Mononuclear cell (primary cell): ENCODE data around the gene LIX1L. TPM values are rescaled to one million over a fixed set of nuclear protein-coding genes. Genes with fewer than 3 reads are reported as not detected.
A peak's percentile ranks its signal among the peaks of the same experiment; 100 is the strongest.

ENCODE experiments used
- H3K27me3 ChIP-seq: 2 replicates; pipeline ENCODE4 v1.6.0; 2011; ENCODE audit warnings: low read length, control low read depth; ENCODE audit not compliant: insufficient read depth
- H3K4me1 ChIP-seq: 2 replicates; pipeline ENCODE4 v1.5.1; 2011; ENCODE audit warnings: mild to moderate bottlenecking, low read length, control low read depth; ENCODE audit not compliant: insufficient read depth
- H3K4me3 ChIP-seq: 2 replicates; pipeline ENCODE4 v1.5.1; 2011; ENCODE audit warnings: mild to moderate bottlenecking, low read length, moderate library complexity
- H3K9me3 ChIP-seq: 2 replicates; pipeline ENCODE4 v1.5.1; 2011; ENCODE audit warnings: low read depth, mild to moderate bottlenecking, control low read depth, low read length
- total RNA-seq: library from RNA; depleted of rRNA; stranded (reverse); fragments of >200 nt; gene quantifications from one replicate; pipeline ENCODE4 v1.2.3, GENCODE V29; 2012

Gene LIX1L
- total RNA-seq, 1 donor: 15.1 TPM

- Histone ChIP-seq H3K4me3 (peak overlapping the region; percentile 53), H3K4me1 (peaks cover 82% of the 10 kb centered on the region), H3K27me3 (no peaks in the 10 kb centered on the region), H3K9me3 (no peaks in the 10 kb centered on the region)
Observed at GRCh38 chr1:145961425-145962156, 3.8 kb upstream of the LIX1L start.

GRCh38 chr1:145961109-145961424 is 3.2 kb upstream of the LIX1L start:
- Histone ChIP-seq H3K4me3 (peak overlapping the region; percentile 53), H3K9me3 (no peaks in the 10 kb centered on the region), H3K4me1 (peaks cover 85% of the 10 kb centered on the region), H3K27me3 (no peaks in the 10 kb centered on the region)

- H3K4me3 ChIP-seq: peak overlapping the region; percentile 53
- H3K4me1 ChIP-seq: peaks cover 85% of the 10 kb centered on the region
- no peaks in the 10 kb centered on the region for H3K27me3 ChIP-seq
- no peaks in the 10 kb centered on the region for H3K9me3 ChIP-seq
Observed at GRCh38 chr1:145960468-145961108, 2.8 kb upstream of the LIX1L start.

- Histone ChIP-seq H3K4me3 (peak overlapping the region; percentile 53), H3K9me3 (no peaks in the 10 kb centered on the region), H3K27me3 (no peaks in the 10 kb centered on the region), H3K4me1 (peaks cover 85% of the 10 kb centered on the region)
Observed at GRCh38 chr1:145959957-145960467, 2.2 kb upstream of the LIX1L start.

GRCh38 chr1:145959333-145959732 is 1.5 kb upstream of the LIX1L start:
- Histone ChIP-seq H3K9me3 (no peaks in the 10 kb centered on the region), H3K4me1 (peaks cover 82% of the 10 kb centered on the region), H3K4me3 (no peak overlapping the region), H3K27me3 (no peaks in the 10 kb centered on the region)

- Histone ChIP-seq H3K4me3 (no peak overlapping the region), H3K27me3 (no peaks in the 10 kb centered on the region), H3K4me1 (peaks cover 76% of the 10 kb centered on the region), H3K9me3 (no peaks in the 10 kb centered on the region)
Observed at GRCh38 chr1:145958734-145959133, 917 bp upstream of the LIX1L start.

GRCh38 chr1:145956781-145957442 is 905 bp downstream of the LIX1L start:
- Histone ChIP-seq H3K9me3 (no peaks in the 10 kb centered on the region), H3K27me3 (no peaks in the 10 kb centered on the region), H3K4me1 (peaks cover 60% of the 10 kb centered on the region), H3K4me3 (peak overlapping the region; percentile 75)

GRCh38 chr1:145956361-145956760 is 1.5 kb downstream of the LIX1L start:
- H3K9me3 ChIP-seq: no peaks in the 10 kb centered on the region
- H3K4me3 ChIP-seq: peak overlapping the region; percentile 75
- peaks cover 54% of the 10 kb centered on the region for H3K4me1 ChIP-seq

GRCh38 chr1:145955436-145955835 is 2.4 kb downstream of the LIX1L start:
- Histone ChIP-seq H3K9me3 (no peaks in the 10 kb centered on the region), H3K4me1 (peaks cover 54% of the 10 kb centered on the region), H3K27me3 (no peaks in the 10 kb centered on the region), H3K4me3 (no peak overlapping the region)

More at GRCh38 chr1:145956361-145956760, 1.5 kb downstream of the LIX1L start:
- no peaks in the 10 kb centered on the region for H3K27me3 ChIP-seq

- Histone ChIP-seq H3K27me3 (no peaks in the 10 kb centered on the region), H3K4me1 (peaks cover 39% of the 10 kb centered on the region), H3K4me3 (no peak overlapping the region), H3K9me3 (no peaks in the 10 kb centered on the region)
Observed at GRCh38 chr1:145953861-145954260, 4.0 kb downstream of the LIX1L start.

GRCh38 chr1:145952903-145953302 is 4.9 kb downstream of the LIX1L start:
- Histone ChIP-seq H3K4me3 (no peak overlapping the region), H3K27me3 (no peaks in the 10 kb centered on the region), H3K4me1 (peaks cover 30% of the 10 kb centered on the region), H3K9me3 (no peaks in the 10 kb centered on the region)

GRCh38 chr1:145951526-145951925 is 6.3 kb downstream of the LIX1L start:
- Histone ChIP-seq H3K4me3 (no peak overlapping the region), H3K9me3 (no peaks in the 10 kb centered on the region), H3K4me1 (peaks cover 22% of the 10 kb centered on the region), H3K27me3 (no peaks in the 10 kb centered on the region)

- Histone ChIP-seq H3K27me3 (no peaks in the 10 kb centered on the region), H3K4me1 (peaks cover 9% of the 10 kb centered on the region), H3K4me3 (no peak overlapping the region), H3K9me3 (no peaks in the 10 kb centered on the region)
Observed at GRCh38 chr1:145949219-145949618, 8.6 kb downstream of the LIX1L start.

- Histone ChIP-seq H3K4me3 (no peak overlapping the region), H3K27me3 (no peaks in the 10 kb centered on the region), H3K4me1 (peaks cover 9% of the 10 kb centered on the region), H3K9me3 (no peaks in the 10 kb centered on the region)
Observed at GRCh38 chr1:145947551-145947950, 10.3 kb downstream of the LIX1L start.

GRCh38 chr1:145946477-145946986 is 11.3 kb downstream of the LIX1L start:
- Histone ChIP-seq H3K27me3 (no peaks in the 10 kb centered on the region), H3K4me1 (peaks cover 9% of the 10 kb centered on the region), H3K4me3 (no peak overlapping the region), H3K9me3 (no peaks in the 10 kb centered on the region)
